Renal cortex interstitium (tissue), 11 donors: ENCODE data around the gene LINGO4. TPM values are rescaled to one million over a fixed set of nuclear protein-coding genes. Genes with fewer than 3 reads are reported as not detected.
A peak's percentile ranks its signal among the peaks of the same experiment; 100 is the strongest.

ENCODE experiments used
- DNase-seq, 11 donors: peaks; one replicate each; pipeline ENCODE4 v3.0.0-alpha.2; 2013; ENCODE audit warnings: low read depth in 9 of 11, low spot score in 4 of 11; ENCODE audit errors: extremely low read depth in 1 of 11
- polyA plus RNA-seq, 3 donors: library from polyadenylated mRNA; unstranded; fragments of 120-200 nt; gene quantifications; one replicate each; pipeline ENCODE4 v1.2.1, GENCODE V29; 2013; ENCODE audit not compliant: insufficient read length in 3 of 3

LINGO4 gene
- polyA plus RNA-seq, 3 donors, result 0.03 TPM; not detected in 2

GRCh38 chr1:151762941-151763921, 42.0 kb downstream of the LINGO4 start, which contains the start of gene MRPL9:
Gene MRPL9 (minus strand): TSS chr1:151763496. CDS start chr1:151763479, 17 bp downstream.
- peak; percentile 36 to 74 (median 69) for DNase-seq

DNA sequence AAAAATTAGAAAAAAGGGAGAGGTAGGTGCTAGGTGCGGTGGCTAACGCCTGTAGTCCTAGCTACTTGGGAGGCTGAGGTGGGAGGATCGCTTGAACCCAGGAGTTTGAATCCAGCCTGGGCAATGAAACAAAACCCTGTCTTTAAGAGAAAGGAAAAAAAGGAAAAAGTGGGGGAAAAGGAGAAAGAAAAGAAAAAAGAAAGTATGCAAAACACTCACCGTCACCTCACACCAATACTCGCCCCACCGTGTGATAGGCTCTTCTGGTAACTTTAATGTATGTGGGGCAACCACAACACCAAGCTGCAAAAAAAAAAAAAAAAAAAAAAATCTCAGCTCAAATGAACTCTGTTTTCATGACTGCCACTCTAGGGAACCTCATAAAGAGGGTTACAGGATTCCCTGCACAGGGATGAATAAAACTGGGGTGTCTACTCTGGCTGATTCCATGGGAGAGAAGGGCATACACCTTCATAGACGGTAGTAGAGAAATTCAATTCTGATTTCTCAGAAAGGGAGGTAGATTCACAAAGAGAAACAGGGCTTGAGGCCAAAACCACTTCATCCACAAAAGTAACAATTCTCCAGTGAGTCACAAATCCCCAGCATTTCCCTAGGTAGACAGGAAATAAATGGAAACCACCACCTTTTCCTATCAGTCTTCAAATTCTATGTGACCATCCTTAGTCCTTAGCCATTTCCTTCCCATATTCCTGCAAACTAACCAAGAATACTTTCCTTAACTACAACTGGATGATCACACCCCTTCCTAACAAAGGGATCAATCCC, 44.4 kb downstream of the LINGO4 start:
- DNase-seq, result no peak

GRCh38 chr1:151759241-151759640, 46.0 kb downstream of the LINGO4 start:
- no peak for DNase-seq

- DNase-seq, result no peak
These were observed 48.9 kb downstream of the LINGO4 start for GRCh38 chr1:151756291-151756690.

Other genes with a start within 250 kb of the LINGO4 start
- gene SNX27, start 193.4 kb downstream of the LINGO4 start, polyA plus RNA-seq, result 10 to 100 TPM; 21.5 to 24.7 (median 23.4) TPM
- under 1 TPM; 0.26 to 0.46 (median 0.32) TPM for gene CELF3, start 88.6 kb downstream of the LINGO4 start, polyA plus RNA-seq
- gene RIIAD1, start 83.9 kb downstream of the LINGO4 start, polyA plus RNA-seq, result under 1 TPM in 1 of 3 donors, not detected in 2; 0.55 TPM
- 100 to 1,000 TPM; 108 to 131 (median 114) TPM for gene MRPL9, start 41.9 kb downstream of the LINGO4 start, polyA plus RNA-seq
- 1 to 10 TPM; 8.3 to 9.8 (median 9.0) TPM for gene TDRKH, start 14.9 kb downstream of the LINGO4 start, polyA plus RNA-seq
- 1 to 10 TPM in 1 of 3 donors, under 1 TPM in 2; 0.52 to 2.1 (median 0.75) TPM for gene RORC, start 26.4 kb upstream of the LINGO4 start, polyA plus RNA-seq
- gene C2CD4D, start 34.4 kb upstream of the LINGO4 start, polyA plus RNA-seq, result under 1 TPM in 2 of 3 donors, not detected in 1; 0.19 to 0.36 TPM
- 1 to 10 TPM in 1 of 3 donors, under 1 TPM in 2; 0.37 to 1.5 (median 0.84) TPM for gene THEM5, start 48.3 kb upstream of the LINGO4 start, polyA plus RNA-seq
- gene THEM4, start 104.1 kb upstream of the LINGO4 start, polyA plus RNA-seq, result 10 to 100 TPM; 22.5 to 47.0 (median 28.7) TPM
- 100 to 1,000 TPM; 211 to 270 (median 220) TPM for gene S100A10, start 188.4 kb upstream of the LINGO4 start, polyA plus RNA-seq
- gene S100A11, start 231.6 kb upstream of the LINGO4 start, polyA plus RNA-seq, result 100 to 1,000 TPM; 221 to 251 (median 248) TPM